HEK293 (cell line): ENCODE data around the gene MYO1D.
A peak's percentile ranks its signal among the peaks of the same experiment; 100 is the strongest.

Experiments
- CTCF ChIA-PET: fragments of 350-600 bp; formaldehyde crosslinking; extraction: SDS; loops from one replicate; lab custom pipeline; 2021; ENCODE audit warnings: antibody characterized with exemption; lab: Yijun Ruan, JAX
- POLR2A ChIA-PET: fragments of 300-600 bp; formaldehyde crosslinking; extraction: SDS; loops from one replicate; lab custom pipeline; 2020; ENCODE audit warnings: antibody characterized with exemption, inconsistent platforms; lab: Yijun Ruan, JAX
- H3K27ac ChIP-seq: fragments of 200-500 bp; sonication (Bioruptor generic); 2 replicates; pipeline ENCODE4 v1.5.1; 2014; ENCODE audit warnings: low read depth, low read length, control low read depth, inconsistent platforms; ENCODE audit errors: extremely low read depth
- H3K36me3 ChIP-seq, 2 experiments: fragments of 200-500 bp in 1 of 2; sonication (Bioruptor generic) in 1 of 2; 1 replicate in 1 of 2; 2 replicates in 1 of 2; pipeline ENCODE4 v1.5.1; 2014 to 2017; ENCODE audit warnings: inconsistent platforms in 2 of 2, low read length in 2 of 2; ENCODE audit not compliant: control insufficient read depth in 2 of 2, insufficient read depth in 1 of 2
- H3K4me1 ChIP-seq: fragments of 200-500 bp; sonication (Bioruptor generic); 2 replicates; pipeline ENCODE4 v1.5.1; 2014; ENCODE audit warnings: mild to moderate bottlenecking, low read length, inconsistent platforms; ENCODE audit not compliant: control insufficient read depth, insufficient read depth
- H3K4me3 ChIP-seq: 2 replicates; pipeline ENCODE4 v1.5.1; 2011; ENCODE audit warnings: low read depth, mild to moderate bottlenecking, control low read depth, low read length, moderate library complexity
- H3K9me3 ChIP-seq: fragments of 200-500 bp; sonication (Bioruptor generic); 2 replicates; pipeline ENCODE4 v1.5.1; 2014; ENCODE audit warnings: low read depth, low read length, inconsistent platforms; ENCODE audit not compliant: control insufficient read depth, insufficient read depth
- EGR2 ChIP-seq: fragments of 450-650 bp; formaldehyde crosslinking; IDR thresholded peaks from 2 replicates; pipeline ENCODE4 v1.5.1; 2016; ENCODE audit warnings: low read depth, missing biosample characterization, missing genetic modification characterization
- INSM2 ChIP-seq: fragments of 450-650 bp; formaldehyde crosslinking; IDR thresholded peaks from 2 replicates; pipeline ENCODE4 v1.5.1; 2016; ENCODE audit warnings: missing biosample characterization, missing genetic modification characterization
- KLF7 ChIP-seq: fragments of 450-650 bp; formaldehyde crosslinking; IDR thresholded peaks from 2 replicates; pipeline ENCODE4 v1.5.1; 2016; ENCODE audit warnings: missing biosample characterization, missing genetic modification characterization, borderline replicate concordance
- RBAK ChIP-seq: fragments of 450-650 bp; formaldehyde crosslinking; IDR thresholded peaks from 2 replicates; pipeline ENCODE4 v1.5.1; 2016; ENCODE audit warnings: missing biosample characterization, missing genetic modification characterization
- REPIN1 ChIP-seq: fragments of 450-650 bp; formaldehyde crosslinking; IDR thresholded peaks from 2 replicates; pipeline ENCODE4 v1.5.1; 2017; ENCODE audit warnings: missing biosample characterization, missing genetic modification characterization, low read depth
- ZBTB17 ChIP-seq: fragments of 450-650 bp; formaldehyde crosslinking; IDR thresholded peaks from 2 replicates; pipeline ENCODE4 v1.5.1; 2016; ENCODE audit warnings: missing biosample characterization, missing genetic modification characterization
- ZBTB48 ChIP-seq: fragments of 450-650 bp; formaldehyde crosslinking; IDR thresholded peaks from 2 replicates; pipeline ENCODE4 v1.5.1; 2016; ENCODE audit warnings: missing biosample characterization, missing genetic modification characterization
- ZNF169 ChIP-seq: fragments of 450-650 bp; formaldehyde crosslinking; IDR thresholded peaks from 2 replicates; pipeline ENCODE4 v1.5.1; 2016; ENCODE audit warnings: missing biosample characterization, missing genetic modification characterization
- ZNF391 ChIP-seq: fragments of 450-650 bp; formaldehyde crosslinking; IDR thresholded peaks from 2 replicates; pipeline ENCODE4 v1.5.1; 2016; ENCODE audit warnings: low read depth, missing biosample characterization, missing genetic modification characterization, borderline replicate concordance
- ZNF48 ChIP-seq: fragments of 450-650 bp; formaldehyde crosslinking; IDR thresholded peaks from 2 replicates; pipeline ENCODE4 v1.5.1; 2016; ENCODE audit warnings: missing biosample characterization, missing genetic modification characterization
- ZNF548 ChIP-seq: fragments of 450-650 bp; formaldehyde crosslinking; IDR thresholded peaks from 2 replicates; pipeline ENCODE4 v1.5.1; 2016; ENCODE audit warnings: missing biosample characterization, missing genetic modification characterization
- ZNF596 ChIP-seq: fragments of 450-650 bp; IDR thresholded peaks from 2 replicates; pipeline ENCODE4 v1.5.0; 2018; ENCODE audit warnings: missing biosample characterization, mild to moderate bottlenecking, missing genetic modification characterization, moderate library complexity
- ZNF76 ChIP-seq: fragments of 450-650 bp; formaldehyde crosslinking; IDR thresholded peaks from 2 replicates; pipeline ENCODE4; 2016; ENCODE audit warnings: low read depth, missing biosample characterization, missing genetic modification characterization, borderline replicate concordance
- ZNF837 ChIP-seq: fragments of 450-650 bp; formaldehyde crosslinking; IDR thresholded peaks from 2 replicates; pipeline ENCODE4 v1.5.1; 2016; ENCODE audit warnings: missing biosample characterization, missing genetic modification characterization
- TF ChIP-seq, protein P1 (sequence below): fragments of 450-650 bp; formaldehyde crosslinking; IDR thresholded peaks from 2 replicates; pipeline ENCODE4 v1.5.1; 2016; ENCODE audit warnings: missing biosample characterization, missing genetic modification characterization
- TF ChIP-seq, protein P2 (sequence below): fragments of 450-650 bp; formaldehyde crosslinking; IDR thresholded peaks from 2 replicates; pipeline ENCODE4 v1.5.1; 2016; ENCODE audit warnings: missing biosample characterization, missing genetic modification characterization, borderline replicate concordance

MYO1D gene

DNA sequence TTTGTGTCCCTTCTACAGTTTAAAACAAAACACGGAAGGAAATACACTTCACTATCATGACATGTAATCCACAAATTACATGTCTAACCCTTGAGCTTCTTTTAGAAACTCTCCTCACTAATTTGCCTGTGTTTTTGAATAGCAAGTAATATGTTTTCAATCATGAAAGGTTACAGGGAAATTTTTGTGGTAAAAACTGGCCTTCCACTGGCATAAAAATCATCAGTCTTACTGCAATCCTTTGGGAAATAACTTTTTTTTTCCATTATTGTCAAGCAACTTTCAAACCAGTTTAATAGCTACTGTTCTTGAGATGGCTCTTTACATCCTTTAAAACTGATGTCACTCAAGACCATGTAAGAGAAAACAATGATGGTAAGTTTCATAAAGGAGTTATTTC is 27.0 kb downstream of the MYO1D start:
- ChIA-PET CTCF (interaction anchor here (0.9 to 1.1 kb wide), 2 partner anchors 10 to 28 kb away, joined by 4 to 5 read pairs; no protein-coding TSS in a partner anchor), POLR2A (no interaction called here)
- H3K27ac ChIP-seq = no peak overlapping the region
- no peak overlapping the region for H3K4me3 ChIP-seq
- TF ChIP-seq ZBTB48 (tag by site-specific recombination) (no peak), ZNF548 (tag by site-specific recombination) (no peak), RBAK (tag by site-specific recombination) (no peak), ZNF837 (no peak)
- H3K36me3 ChIP-seq = no peaks in the 10 kb centered on the region
- H3K9me3 ChIP-seq = no peaks in the 10 kb centered on the region
- H3K4me1 ChIP-seq = peaks cover 12% of the 10 kb centered on the region

DNA sequence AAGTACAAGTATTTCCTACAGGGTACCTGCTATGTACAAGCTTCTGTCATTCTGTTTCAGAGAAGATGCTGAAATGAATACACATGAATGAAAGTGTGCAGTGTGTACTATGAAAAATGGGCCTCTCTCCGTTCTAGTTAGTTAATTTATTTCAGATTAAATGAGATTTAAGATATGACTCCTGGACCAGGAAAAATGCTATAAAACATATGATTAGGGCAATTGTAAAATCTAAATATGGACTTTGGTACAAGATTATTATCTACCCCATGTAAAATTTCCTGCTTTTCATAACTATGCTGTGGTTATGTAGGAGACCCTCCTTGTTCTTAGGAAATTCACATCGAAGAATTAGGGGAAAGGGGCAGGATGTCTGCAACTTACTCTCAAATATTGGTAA is 28.9 kb downstream of the MYO1D start:
- POLR2A ChIA-PET = no interaction called here
- CTCF ChIA-PET = interaction anchor here (0.8 to 2.2 kb wide), 3 partner anchors 12 to 65 kb away, joined by 3 to 9 read pairs (median 3); partner anchors contain the start of gene MYO1D
- Histone ChIP-seq H3K9me3 (no peaks in the 10 kb centered on the region), H3K4me3 (no peak overlapping the region), H3K36me3 (no peaks in the 10 kb centered on the region), H3K4me1 (no peaks in the 10 kb centered on the region), H3K27ac (no peak overlapping the region)
- TF ChIP-seq INSM2 (no peak), REPIN1 (tag by site-specific recombination) (no peak), ZNF76 (tag by site-specific recombination) (no peak), ZNF169 (tag by site-specific recombination) (no peak), KLF7 (tag by site-specific recombination) (no peak), ZNF48 (tag by site-specific recombination) (no peak)
- TF ChIP-seq, protein P1, sequence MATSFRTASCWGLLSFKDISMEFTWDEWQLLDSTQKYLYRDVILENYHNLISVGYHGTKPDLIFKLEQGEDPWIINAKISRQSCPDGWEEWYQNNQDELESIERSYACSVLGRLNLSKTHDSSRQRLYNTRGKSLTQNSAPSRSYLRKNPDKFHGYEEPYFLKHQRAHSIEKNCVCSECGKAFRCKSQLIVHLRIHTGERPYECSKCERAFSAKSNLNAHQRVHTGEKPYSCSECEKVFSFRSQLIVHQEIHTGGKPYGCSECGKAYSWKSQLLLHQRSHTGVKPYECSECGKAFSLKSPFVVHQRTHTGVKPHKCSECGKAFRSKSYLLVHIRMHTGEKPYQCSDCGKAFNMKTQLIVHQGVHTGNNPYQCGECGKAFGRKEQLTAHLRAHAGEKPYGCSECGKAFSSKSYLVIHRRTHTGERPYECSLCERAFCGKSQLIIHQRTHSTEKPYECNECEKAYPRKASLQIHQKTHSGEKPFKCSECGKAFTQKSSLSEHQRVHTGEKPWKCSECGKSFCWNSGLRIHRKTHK (tag by site-specific recombination) = no peak
- TF ChIP-seq, protein P2, sequence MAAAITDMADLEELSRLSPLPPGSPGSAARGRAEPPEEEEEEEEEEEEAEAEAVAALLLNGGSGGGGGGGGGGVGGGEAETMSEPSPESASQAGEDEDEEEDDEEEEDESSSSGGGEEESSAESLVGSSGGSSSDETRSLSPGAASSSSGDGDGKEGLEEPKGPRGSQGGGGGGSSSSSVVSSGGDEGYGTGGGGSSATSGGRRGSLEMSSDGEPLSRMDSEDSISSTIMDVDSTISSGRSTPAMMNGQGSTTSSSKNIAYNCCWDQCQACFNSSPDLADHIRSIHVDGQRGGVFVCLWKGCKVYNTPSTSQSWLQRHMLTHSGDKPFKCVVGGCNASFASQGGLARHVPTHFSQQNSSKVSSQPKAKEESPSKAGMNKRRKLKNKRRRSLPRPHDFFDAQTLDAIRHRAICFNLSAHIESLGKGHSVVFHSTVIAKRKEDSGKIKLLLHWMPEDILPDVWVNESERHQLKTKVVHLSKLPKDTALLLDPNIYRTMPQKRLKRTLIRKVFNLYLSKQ (tag by site-specific recombination) = no peak

DNA sequence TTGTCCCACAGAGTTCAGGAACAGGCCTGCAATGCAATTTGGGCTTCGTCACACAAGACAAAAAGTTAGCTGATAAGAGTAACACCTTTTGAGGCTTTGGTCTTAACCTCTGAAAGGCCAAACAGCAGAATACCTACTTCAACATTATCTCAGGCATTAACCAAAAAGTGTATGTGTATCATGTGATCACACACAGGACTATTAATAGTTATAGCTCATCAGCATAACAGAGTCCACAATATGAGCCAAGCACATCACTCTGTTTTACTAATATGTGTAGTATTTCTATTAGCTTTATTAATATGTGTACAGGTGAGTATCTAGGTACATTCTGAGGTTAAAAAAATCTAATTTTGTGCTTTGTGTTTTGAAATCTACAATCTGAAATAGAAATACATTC is 30.8 kb downstream of the MYO1D start:
- ChIA-PET POLR2A (no interaction called here), CTCF (interaction anchor here (0.6 to 1.6 kb wide), 5 partner anchors 8 to 1375 kb away, joined by 3 to 6 read pairs (median 5); no protein-coding TSS in a partner anchor)
- no peak overlapping the region for H3K27ac ChIP-seq
- no peaks in the 10 kb centered on the region for H3K9me3 ChIP-seq
- no peak overlapping the region for H3K4me3 ChIP-seq
- H3K36me3 ChIP-seq = no peaks in the 10 kb centered on the region
- no peak for TF ChIP-seq ZNF596 (tag by site-specific recombination)
- TF ChIP-seq ZBTB17 = peak; percentile 44
- no peak for TF ChIP-seq EGR2
- no peak for TF ChIP-seq ZNF391 (tag by site-specific recombination)
- H3K4me1 ChIP-seq = no peaks in the 10 kb centered on the region
